Measurements from ENCODE around the gene TBC1D5.
"Not testable (repeated sequence)": the region's sequence is repeated elsewhere in the genome, so short reads cannot be mapped to it uniquely, and the experiment has no call there.

Gene TBC1D5

DNA sequence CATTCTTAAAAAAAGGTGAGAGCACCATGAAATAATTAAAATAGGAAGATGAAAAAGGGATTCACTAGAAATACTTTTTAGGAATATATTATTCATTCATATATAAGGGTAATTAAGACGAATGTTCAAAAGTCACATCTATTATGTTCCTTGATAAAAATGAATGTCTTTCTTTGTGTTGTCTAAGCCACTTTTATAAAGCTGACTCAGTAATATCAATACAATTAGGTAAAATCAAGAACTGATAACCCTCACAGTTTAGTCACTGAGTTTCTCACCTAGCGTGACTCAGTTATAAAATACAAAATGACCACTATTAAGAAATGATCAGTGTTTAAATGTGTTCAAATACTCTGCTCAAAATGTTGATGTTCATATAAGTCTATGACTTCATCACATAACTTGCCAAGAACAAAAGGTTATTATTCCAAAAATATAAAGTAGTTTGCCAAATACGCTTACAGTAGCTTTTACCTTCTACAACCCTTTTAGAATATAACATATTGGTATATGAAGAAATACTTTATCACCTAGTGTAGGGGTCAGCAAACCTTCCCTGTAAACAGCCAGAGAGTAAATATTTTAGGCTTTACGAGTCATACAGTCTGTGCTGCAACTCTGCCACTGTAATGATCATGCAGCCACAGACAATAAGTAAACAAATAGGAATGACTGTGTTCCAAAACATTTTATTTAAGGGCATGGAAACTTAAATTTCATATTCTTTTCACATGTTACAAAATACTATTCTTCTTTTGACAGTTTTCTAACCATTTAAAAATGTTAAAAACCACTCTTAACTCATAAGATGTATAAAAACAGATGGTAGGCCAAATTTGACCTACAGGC is 369.8 kb downstream of the TBC1D5 start:
- DNase-seq (ENCODE audit: extremely low read depth in 1 of 2, low read depth in 1 of 2): no peak

DNA sequence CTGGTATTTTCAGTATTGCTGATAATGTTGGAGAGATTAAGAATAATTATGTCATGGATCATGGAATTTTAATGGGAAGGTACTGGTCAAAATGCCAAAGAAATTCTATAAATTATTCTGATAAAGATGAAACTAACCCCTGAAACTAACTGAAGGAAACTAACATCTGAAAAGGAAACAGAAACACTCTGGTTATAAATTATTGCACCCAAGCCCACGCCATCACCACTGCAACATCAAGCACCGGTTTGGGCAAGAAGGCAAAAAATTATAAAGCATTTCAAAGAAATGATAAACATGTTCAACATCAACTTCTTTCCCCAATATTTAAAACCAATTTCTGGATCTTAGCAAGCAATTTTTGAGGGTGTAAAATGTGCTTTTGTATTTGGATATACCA is 372.5 kb downstream of the TBC1D5 start:
- no peak for DNase-seq (ENCODE audit: extremely low read depth in 1 of 2, low read depth in 1 of 2)

DNA sequence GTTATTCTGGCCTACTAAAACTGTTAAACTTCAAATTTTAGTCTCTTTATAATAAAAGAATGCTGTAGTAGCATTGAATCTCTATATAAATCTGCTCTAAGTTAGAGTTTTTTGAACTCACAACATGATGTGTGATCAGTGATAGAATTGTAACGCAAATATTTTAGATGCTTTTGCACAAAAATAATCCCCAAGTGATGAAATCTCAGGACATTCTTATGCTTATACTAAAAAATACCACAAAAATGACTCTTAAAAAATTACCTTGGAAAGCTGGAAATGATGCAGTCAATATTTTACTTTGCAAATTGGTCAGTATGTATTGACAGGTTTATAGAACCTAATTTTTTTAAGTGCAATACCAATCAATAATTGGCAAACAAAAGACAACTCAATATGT is 375.3 kb downstream of the TBC1D5 start:
- DNase-seq (ENCODE audit: extremely low read depth in 1 of 2, low read depth in 1 of 2): no peak

DNA sequence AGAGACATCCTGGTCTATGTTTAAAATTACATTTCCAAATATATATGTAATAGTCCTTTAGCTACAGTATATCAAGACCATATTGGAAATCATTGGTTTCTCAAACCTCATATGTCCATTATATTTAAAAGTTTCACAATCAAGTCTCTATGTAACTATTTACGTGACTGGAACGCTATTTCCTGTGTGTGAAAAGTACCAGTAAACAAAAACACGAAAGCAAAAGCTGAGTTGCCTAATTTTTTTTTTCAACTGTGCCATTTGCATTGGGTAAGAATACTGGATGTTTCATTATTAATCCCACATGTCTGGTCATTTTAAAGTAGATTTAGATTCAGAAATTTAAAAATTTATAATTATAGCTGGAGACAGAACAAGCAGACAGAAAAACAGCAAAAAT is 381.4 kb downstream of the TBC1D5 start:
- DNase-seq (ENCODE audit: extremely low read depth in 1 of 2, low read depth in 1 of 2): no peak

DNA sequence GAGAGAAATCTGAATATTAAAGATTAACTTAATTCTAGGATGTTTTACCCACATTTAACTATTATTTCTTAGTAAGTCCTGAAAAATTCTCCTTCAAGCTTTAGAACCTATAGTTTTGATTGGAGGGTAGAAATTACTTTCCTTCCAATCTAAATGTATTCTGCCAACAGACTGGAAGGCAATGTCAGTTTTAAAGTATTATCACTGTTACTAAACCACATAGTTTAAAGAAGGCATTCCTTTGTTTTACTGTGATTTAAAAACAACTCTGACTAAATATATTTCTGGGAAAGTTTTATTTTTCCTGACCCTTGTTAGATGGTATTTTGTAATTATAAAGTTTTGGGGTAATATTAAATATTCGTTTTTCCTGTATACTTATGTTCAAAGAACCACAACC is 382.5 kb downstream of the TBC1D5 start:
- DNase-seq (ENCODE audit: extremely low read depth in 1 of 2, low read depth in 1 of 2): no peak

DNA sequence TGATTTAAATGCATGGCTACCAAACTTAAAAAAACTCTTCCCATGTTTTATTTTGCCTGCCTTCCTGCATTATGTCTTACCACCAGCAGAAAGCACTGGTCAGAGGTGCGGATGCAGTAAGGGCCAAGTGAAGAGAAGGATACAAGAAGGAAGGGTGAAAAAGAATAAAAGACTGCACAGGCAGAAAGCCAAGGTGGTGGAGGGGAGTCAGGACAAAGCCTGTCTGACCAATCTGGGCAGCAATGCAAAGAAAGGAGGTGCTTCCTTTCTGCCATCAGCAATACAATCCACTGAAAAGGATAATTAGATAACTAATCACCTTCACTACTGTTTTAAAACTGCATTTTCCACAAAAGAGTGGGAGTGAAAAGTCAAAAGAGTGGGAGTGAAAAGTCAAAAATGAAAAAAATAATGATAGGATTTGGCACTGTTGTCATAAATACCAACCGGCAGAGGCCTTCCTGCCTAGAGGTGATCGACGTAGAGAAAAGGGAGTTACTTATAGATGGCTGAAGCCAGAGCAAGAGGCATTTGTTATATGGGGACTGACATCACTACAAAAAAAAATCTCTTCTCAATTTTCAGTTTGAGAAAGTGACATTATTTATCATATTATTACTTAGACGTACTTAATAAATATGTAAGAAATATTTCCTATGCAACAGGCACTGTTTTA is 385.3 kb downstream of the TBC1D5 start:
- no peak for DNase-seq (ENCODE audit: extremely low read depth in 1 of 2, low read depth in 1 of 2)

DNA sequence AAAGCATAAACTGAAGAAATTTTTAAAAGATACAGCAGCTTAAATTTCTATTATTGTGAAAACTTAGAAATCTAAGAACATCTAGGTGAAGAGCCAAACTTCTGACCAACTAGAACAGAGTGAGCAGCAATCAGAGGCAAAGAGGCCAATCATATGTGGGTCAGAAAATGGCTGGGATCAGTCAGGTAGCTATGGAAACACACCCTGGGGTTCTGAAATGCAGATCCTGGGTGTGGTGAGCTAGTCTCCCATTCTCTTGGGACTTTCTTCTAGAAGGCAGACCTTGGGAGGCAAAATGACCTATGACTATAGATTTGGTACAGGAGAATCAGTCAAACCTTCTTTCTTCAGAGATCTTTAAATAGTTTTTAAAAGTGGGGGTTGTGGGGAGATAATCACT is 385.8 kb downstream of the TBC1D5 start:
- DNase-seq (ENCODE audit: extremely low read depth in 1 of 2, low read depth in 1 of 2): no peak

DNA sequence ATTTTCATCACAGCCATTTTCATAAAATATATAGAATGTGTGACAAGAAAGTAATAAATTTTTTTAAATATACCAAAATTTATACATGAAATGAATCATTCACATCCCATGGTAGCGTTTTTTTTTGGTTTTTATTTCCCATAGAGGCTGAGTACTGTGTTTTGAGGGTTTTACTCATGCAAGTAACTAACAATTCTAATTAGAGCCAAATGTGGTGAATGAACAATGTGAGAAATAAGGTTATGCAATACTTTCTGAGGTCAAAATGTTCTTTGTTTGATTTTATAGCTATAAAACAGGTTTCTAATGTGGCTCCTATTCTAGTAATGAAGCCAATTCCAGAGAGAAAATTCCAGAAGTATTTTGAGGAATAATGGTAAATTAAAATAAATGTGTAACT is 386.8 kb downstream of the TBC1D5 start:
- DNase-seq (ENCODE audit: extremely low read depth in 1 of 2, low read depth in 1 of 2): no peak

DNA sequence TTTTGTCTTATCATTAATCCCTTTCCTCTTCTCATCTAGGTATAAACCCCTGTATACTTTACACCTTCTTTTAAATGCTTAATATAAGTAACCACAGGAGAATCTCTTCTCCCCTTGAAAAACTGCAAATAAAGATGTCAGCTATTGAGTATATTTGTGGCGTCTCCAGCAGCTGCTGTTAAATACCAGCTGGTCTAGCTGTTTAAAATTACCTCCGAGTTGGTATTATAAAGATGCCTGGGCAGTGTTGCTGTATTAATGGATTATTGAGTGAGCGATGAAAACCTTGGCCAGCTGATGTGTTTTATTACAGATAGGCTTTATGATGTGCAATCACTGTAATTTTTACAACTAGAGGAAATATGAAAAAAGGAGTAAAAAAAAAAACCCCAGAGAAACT is 388.1 kb downstream of the TBC1D5 start:
- no peak for DNase-seq (ENCODE audit: extremely low read depth in 1 of 2, low read depth in 1 of 2)

DNA sequence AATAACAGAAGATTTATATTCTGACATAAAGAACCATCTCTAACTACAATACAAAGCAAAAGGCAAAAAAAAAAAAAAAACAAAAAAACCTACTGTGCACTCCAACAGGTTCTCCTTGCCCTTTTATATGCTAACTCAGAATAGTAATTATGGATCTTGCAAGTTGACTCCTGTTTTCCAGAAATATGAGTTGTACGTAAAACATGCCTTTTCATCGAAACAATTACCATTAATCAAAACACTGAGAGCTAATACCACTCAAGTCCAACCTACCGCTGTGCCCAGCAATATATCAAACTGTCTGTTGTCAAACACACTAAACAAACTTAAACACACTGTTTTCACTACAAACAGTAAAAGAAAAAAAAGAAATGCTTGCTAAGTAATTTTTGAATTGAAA is 389.8 kb downstream of the TBC1D5 start:
- no peak for DNase-seq (ENCODE audit: extremely low read depth in 1 of 2, low read depth in 1 of 2)

DNA sequence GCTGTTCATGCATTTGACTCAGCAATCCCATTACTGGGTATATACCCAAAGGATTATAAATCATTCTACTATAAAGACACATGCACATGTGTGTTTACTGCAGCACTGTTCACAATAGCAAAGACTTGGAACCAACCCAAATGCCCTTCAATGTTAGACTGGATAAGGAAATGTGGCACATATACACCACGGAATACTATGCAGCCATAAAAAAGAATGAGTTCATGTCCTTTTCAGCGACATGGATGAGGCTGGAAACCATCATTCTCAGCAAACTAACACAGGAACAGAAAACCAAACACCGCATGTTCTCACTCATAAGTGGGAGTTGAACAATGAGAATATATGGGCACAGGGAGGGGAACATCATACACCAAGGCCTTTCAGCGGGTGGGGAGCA is 391.2 kb downstream of the TBC1D5 start:
- DNase-seq (ENCODE audit: extremely low read depth in 1 of 2, low read depth in 1 of 2): not testable (repeated sequence)

DNA sequence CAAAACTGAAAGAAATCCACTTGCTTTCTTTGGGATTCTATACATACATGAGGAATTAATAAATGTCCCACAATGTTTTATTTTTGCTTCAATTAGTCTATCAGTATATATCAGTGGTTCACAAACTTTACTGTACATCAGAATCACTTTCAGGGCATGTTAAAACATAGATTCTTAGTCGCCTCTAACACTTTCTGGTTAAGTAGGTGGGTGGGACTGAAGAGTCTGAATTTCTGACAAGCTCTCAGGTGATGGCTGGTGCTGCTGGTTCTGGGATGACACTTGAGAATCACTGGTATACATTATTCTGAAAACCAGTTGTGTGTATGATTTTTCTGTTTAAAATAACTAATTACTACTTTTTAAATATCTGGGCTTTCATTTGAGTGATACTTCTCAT is 393.3 kb downstream of the TBC1D5 start:
- no peak for DNase-seq (ENCODE audit: extremely low read depth in 1 of 2, low read depth in 1 of 2)

DNA sequence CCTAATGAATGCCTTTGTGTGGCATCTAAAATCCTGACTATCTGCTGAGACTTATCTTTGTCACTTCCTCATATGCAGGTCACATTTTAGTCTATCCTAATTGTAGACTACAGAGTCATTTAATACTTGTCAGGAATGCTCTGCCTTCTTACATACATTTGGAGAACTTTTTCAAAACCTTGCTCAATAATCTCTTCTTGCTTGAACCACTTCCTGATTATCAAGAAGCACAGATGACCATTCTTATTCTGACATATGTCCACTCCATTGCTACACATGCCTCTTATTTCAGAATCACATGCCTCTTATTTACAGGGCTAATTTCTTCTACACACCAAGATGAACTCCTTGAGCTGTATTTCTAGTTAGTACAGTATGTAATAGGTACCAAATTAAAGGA is 400.3 kb downstream of the TBC1D5 start:
- no peak for DNase-seq (ENCODE audit: extremely low read depth in 1 of 2, low read depth in 1 of 2)

DNA sequence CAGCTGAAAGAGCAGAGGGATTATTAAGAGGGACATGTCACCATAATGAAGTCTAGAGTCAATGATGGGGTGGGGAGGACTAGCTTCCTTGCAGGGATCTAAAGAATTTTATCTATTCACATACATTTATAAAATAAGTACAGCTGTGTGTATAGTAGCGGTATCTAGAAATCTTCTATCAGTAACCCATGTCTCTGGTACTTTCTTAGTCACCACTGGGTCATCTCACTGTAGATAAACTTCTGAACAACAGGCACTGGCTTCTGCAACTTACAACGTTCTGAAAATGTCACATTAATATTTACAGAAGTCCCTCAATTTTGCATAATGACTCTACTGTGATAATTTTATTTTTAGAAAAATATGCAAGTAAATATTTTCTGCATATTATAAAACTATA is 401.7 kb downstream of the TBC1D5 start:
- no peak for DNase-seq (ENCODE audit: extremely low read depth in 1 of 2, low read depth in 1 of 2)

DNA sequence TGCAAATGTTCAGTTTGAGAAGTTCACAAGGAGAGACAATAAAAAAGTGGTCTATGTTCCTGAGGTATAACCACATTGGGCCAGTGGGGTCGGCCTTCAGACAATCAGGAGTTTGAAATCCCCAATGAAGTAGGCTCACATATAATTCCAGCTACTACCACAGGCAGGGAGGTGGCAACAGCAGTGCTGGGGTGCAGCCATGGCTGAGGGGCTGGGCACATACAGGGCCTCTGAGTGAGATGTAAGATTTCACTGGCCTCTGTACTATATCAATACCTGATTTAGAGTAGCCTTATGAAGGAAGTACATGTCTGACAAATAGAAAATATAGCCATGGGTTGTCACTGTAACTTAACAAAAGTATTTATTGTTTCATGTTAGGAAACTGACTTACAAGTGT is 402.2 kb downstream of the TBC1D5 start:
- DNase-seq (ENCODE audit: extremely low read depth in 1 of 2, low read depth in 1 of 2): no peak

DNA sequence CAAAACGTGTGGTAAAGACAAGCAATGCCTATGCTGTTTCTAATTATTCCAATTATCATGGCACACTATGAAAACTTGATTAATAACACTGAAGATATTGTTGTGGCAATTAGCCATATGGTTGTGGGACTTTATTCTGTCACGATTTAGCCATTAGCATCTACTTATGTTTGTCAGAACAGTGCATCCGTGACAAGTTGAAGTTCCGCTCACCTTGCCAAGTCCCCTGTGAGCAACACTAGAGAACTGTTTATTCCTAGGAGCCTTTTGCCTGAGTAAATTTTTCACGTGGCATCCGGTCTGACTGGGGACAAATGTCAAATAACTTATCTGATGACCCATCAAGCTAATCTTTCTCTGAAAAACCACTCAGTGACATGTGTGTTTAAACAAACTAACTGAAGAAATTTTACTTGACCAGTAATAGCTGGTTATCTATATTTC is 403.3 kb downstream of the TBC1D5 start:
- no peak for DNase-seq (ENCODE audit: extremely low read depth in 1 of 2, low read depth in 1 of 2)

DNA sequence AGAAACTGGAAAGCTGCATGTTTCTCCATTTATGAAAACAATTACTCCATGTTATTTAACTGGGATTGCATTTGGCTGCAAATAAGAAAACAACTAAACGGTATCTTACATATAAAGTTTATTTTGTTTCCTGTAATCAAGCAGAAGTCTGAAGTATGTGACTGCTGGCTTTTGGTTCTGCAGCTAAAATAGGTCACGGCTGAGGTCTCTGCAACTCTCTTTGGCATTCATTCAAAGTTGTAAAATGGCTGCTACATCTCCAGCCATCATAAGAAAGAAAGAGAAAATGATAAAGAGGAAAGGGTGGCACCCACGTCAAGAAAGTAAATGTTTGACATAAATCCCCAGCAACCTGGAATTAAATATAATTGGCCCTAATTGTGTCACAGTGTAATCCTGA is 406.1 kb downstream of the TBC1D5 start:
- no peak for DNase-seq (ENCODE audit: extremely low read depth in 1 of 2, low read depth in 1 of 2)

DNA sequence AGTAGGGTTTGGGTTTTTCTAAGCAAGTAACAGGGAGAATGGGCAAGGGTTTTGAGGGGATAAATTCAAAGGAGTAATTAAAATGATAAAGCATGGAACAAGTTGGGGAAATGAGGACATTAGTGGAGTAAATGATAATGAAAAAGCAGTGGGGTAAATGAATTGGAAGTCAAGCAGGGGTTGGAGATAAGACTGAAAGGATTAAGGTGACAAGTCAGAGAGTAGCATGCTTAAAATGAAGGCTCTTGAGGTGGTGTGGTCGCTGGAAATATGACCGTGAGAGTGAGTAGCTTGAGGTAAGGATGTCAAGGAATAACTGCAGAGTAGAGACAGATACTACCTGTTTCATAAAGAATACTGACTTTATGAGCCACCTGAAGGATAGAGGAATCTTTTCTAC is 408.5 kb downstream of the TBC1D5 start:
- DNase-seq (ENCODE audit: extremely low read depth in 1 of 2, low read depth in 1 of 2): no peak

DNA sequence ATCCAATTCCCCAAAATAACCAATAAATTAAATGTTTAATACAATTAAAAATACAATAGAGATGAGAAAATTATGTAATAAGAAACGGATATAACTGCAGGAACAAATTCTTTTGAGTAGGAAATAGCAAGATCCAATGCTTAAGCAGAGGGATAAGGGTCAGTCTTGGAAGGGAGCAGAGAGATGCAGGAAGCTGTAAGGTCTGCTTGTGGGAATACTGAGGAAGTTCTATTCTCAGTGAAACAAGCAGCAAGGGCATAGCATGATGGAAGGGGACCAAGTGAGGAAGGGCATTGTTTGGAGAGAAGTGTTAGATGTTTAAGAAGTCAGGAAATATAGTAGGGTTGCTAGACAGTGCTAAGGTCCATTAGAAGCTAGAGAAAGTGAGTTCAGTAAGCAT is 409.0 kb downstream of the TBC1D5 start:
- DNase-seq (ENCODE audit: extremely low read depth in 1 of 2, low read depth in 1 of 2): no peak

DNA sequence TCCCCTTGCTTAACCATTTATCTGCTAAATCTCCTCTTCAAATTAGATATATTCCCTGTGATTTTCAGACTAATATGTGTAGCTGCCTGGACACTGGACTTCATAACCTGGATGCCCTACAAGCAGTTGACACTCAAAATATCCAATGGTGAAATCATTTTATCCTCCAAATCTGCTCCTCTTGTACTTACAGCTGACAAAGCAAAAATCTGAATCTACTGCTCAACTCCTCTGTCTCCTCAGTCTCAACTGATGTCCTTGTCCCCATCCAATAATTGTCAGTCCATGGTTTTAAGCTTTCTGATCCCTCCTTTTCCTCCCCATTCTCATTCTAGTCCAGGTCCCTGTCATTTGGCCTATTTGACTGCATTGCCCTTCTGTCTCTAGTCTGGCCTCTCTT is 411.8 kb downstream of the TBC1D5 start:
- no peak for DNase-seq (ENCODE audit: extremely low read depth in 1 of 2, low read depth in 1 of 2)

DNA sequence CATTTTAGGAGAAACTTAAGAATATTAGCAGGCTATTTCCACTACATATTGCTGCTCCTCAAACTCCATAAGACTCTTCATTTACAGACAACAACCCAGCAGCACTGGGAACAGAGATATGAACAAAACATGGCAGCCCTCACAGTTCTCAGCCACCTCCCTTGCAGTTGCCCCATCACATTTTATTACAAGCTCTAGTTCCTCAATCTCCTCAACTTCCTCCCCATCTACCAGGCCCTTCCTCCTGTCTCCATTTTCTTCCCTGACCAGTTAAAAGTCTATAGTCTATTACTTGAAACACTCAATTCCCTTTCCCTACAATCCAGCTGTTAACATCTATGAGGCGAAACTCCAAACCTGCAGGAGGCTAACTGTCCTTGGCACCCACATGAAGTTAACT is 412.5 kb downstream of the TBC1D5 start:
- DNase-seq (ENCODE audit: extremely low read depth in 1 of 2, low read depth in 1 of 2): no peak

DNA sequence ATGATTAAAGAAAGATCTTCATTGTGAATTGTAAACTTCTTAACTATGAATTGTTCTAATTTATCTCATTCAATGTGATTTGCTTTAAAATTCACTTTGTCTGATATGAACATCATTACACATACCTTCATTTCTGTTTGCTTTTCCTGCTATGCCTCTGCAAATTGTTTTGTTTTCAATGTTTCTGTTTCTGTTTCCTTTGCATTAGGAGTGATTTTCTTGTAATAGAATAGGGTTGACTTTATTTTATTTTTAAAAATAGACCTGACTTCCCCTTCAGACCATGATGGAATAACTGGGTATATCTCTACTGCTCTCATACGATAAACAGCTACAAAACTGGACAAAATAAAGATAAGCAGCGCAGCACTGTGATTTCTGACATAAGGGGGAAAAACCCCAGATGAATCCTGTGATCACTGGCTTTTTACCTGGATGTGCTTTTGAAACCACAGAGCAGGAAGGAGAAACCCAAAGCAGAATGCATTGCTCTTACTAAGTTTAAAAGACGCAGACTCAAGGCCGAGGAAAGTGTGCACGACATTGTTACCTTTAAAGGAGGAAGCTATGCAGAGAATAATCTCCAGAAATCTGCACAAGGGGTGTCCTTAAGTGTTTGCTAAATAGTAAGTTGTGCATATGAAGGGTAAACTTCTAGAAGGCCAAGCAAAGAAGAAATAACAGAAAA is 420.2 kb downstream of the TBC1D5 start:
- no peak for DNase-seq (ENCODE audit: extremely low read depth in 1 of 2, low read depth in 1 of 2)

Data from stimulated activated CD8-positive, alpha-beta memory T cell treated with anti-CD3 and anti-CD28 coated beads, Interleukin-7, amount 100 ng/mL, for 48 hours (primary cell).